NCI-H2029 treated with DMSO at 0.1 percent for 48 hours (cell line): ENCODE results near the gene RABGAP1.

Experiments used
- DNase-seq: peaks from one replicate; lab custom pipeline; 2025; lab: John Stamatoyannopoulos, UW

RABGAP1 gene

DNA sequence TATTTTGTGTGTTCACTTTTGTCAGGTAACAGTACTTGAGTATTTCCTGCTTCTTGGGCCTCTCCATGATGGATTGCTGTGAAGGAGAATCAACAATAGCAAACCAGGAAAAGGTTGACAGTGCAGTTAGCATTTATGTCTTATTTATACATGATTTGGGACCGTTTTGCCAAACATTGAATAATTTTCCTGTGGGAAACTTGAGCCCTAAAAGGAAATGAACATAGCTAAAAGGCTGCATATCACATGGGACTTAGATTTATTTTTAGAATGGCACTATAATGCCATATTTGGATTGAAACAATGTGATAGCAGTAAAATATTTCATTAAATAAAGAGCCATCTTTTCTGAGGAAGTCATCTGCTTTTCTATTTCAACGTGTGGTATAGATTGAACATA is 107.9 kb downstream of the RABGAP1 start:
- DNase-seq: peak; percentile 32

DNA sequence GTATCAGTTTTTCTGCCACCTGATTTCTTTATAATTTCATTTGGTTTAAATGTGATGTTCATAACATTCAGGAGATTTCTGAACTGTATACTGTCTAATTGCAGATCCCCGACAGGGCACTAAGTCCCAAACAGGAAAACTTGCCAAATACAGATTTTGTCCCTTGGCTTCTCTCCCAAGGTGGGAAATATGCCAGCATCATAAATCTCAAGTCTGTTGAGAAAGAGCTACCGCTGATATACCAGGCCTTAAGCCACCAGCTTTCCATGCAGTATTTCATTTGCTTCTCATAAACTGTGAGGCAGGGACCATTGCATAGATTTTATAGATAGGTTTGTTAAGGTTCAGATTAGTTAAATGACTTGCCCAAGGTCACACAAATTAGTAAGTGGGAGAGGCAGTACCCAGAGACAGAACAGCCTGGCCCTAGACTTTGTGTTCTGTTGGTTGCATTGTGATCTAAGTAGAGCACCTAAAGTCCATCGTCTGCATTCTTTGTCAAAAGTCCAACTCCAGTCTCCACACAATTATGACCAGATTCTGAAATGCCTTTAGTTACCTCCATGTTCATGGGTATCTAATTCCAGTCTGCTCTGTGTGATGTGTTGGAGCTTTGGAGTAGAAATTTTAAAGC is 108.9 kb downstream of the RABGAP1 start:
- peak; percentile 32 for DNase-seq

GRCh38 chr9:123053046-123053445 is 112.2 kb downstream of the RABGAP1 start:
- DNase-seq: no peak

DNA sequence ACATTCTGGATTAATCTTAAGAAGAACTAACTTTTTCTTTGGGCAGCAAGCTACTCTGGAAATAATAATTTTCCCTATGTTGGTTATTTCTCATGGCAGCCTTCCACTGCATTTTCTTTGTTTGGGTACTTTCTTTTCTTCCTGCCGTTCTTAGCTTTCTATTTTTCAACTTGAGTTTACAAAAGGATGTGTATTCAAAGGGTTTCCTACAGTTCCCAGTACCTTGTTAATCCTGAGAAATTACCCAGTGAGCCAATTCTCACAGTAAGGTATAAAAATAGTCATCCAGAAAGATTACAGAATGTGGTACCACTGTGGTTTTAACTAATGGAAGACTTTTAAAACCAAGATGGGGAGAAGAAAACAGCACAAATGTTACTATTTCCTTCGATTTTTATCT is 112.9 kb downstream of the RABGAP1 start:
- no peak for DNase-seq

DNA sequence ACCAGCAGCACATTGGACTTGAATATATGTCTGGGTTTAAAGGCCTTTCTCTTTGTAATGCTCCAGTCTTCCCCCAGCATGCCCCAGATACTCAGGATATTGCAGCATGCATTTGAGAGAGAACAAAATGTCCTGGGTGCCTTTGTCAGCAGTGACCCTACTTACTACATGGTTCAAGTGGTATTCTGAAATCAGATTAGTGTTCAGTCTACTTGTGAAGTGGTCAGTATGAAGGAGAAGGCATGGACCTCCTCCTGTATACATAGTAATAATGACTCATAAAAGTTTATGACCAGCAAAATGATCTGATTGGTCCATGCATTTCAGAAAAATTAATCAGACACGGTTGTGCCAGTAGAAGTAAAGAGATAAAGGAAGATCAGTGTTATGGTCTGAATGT is 118.0 kb downstream of the RABGAP1 start:
- no peak for DNase-seq

DNA sequence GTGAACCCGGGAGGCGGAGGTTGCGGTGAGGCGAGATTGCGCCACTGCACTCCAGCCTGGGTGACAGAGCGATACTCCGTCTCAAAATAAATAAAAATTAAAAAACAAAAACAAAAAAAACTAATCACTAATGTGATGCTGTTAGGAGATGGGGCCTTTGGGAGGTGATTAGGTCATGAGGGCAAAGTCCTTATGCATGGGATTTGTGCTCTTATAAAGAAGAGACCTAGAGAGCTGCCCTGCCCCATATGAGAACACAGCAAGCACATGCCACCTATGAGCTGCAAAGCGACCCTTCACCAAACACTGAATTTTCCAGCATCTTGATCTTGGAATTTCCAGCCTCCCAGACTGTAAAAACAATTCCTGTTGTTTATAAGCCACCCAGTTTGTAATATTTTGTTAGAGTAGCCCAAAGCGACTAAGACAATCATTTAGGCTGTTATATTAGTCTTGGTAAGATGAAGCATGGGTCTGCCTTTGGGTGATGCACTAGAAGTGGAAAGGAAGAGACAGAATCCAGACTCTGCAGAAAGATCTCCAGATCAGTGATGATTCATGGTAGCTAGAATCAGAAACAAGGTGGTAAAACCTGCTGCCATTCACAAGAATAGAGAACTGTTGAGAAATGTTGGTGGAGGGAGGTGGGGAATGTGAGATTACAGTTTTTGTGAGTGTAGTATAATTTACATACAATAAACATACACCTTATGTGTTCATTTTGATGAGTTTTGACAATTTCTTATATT is 118.8 kb downstream of the RABGAP1 start:
- no peak for DNase-seq

DNA sequence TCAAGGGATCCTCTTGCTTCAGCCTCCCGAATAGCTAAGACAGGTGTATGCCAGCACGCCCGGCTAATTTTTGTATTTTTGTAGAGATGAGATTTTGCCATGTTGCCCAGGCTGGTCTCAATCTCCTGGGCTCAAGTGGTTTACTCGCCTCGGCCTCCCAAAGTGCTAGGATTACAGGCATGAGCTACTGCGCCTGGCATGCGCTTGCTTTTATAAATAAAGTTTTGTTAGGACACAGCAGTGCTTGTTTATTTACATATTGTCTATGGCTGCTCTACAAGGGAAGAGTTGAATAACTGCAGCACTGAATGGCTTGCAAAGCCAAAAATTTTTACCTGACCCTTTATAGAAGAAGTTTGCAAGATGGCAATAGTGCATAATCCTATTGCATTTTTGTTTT is 120.4 kb downstream of the RABGAP1 start:
- no peak for DNase-seq

- DNase-seq: no peak
These were observed 121.7 kb downstream of the RABGAP1 start for GRCh38 chr9:123062351-123063176.

GRCh38 chr9:123063177-123063598 is 122.4 kb downstream of the RABGAP1 start:
- no peak for DNase-seq

GRCh38 chr9:123063896-123064295 is 123.1 kb downstream of the RABGAP1 start:
- no peak for DNase-seq

GRCh38 chr9:123064716-123065115 is 123.9 kb downstream of the RABGAP1 start:
- DNase-seq: no peak

DNA sequence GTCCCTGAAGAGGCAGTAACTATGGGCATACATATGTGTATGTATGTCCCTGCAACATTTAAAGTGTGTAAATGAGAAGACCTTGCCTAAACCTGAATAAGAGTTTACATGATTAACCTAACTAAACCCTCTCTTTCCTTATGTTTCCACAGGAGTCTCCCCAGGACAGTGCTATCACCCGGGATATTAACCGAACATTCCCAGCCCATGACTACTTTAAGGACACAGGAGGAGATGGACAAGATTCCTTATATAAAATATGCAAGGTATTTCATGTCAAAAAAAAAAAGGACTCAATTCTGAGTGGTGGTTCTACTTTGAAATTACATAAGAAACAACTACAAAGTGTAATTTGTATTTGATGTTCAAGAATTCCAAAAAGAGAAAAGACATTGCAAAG is 124.4 kb downstream of the RABGAP1 start:
- no peak for DNase-seq

- DNase-seq: no peak
These were observed 126.3 kb downstream of the RABGAP1 start for GRCh38 chr9:123067136-123067535.

DNA sequence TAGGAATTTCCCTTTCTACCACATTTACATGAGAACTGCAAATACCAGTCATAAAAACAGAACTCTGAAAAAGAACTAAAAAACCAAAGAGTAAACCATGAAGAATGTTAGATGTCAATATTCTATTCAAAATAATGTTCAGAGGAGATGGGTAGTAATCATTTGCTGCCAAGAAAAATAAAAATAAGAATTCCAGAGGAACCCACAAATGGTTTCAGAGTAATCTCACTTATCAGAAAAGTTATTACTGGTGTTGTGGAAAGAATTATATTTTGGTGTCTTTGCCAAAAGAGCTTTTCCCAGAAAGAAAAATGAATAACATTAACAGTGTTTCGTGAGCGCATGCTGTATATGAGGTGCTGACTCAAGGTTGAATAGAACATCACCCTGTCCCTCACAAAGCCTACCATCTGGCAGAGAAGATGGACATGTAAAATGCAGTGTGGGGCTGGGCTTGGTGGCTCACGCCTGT is 128.2 kb downstream of the RABGAP1 start:
- DNase-seq: no peak

- DNase-seq: no peak
These were observed 129.4 kb downstream of the RABGAP1 start for GRCh38 chr9:123070198-123070597.

- DNase-seq: no peak
These were observed 131.7 kb downstream of the RABGAP1 start for GRCh38 chr9:123072407-123072995.

DNA sequence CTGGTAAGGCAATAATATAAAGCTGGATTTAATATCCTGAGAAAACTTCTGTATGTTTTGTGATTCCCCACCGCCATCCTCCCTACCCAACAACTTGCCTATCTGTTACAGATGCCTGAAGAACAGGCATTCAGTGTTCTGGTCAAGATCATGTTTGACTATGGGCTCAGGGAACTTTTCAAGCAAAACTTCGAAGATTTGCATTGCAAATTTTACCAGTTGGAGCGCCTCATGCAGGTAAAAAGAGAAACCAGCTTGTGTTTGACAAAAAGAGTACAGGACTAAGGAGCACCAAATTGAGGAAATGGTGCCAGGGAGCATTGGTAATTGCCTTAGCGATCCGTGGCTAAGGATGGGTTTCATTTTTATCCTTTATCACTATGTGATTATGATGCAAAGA is 132.6 kb downstream of the RABGAP1 start:
- DNase-seq: no peak

GRCh38 chr9:123073991-123074422 is 133.2 kb downstream of the RABGAP1 start:
- no peak for DNase-seq

DNA sequence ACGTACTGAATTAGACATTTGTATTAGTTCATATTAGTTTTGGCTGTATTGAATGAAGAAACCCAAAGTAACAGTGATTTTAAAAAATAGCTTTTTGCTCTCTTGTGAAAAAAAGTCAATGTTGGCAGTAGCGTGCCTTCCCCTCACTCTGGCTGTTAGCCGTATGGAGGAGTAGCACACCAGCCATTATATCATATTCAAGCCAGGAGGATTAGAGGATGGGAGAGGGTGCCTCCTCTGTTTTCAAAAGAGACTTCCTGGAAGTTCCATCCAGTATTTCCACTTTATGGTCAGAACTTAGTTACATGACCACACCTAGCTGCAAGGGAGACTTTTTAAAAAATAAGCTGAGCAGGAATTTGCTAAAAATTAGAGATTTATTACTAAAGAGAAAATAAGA is 133.8 kb downstream of the RABGAP1 start:
- DNase-seq: no peak

DNA sequence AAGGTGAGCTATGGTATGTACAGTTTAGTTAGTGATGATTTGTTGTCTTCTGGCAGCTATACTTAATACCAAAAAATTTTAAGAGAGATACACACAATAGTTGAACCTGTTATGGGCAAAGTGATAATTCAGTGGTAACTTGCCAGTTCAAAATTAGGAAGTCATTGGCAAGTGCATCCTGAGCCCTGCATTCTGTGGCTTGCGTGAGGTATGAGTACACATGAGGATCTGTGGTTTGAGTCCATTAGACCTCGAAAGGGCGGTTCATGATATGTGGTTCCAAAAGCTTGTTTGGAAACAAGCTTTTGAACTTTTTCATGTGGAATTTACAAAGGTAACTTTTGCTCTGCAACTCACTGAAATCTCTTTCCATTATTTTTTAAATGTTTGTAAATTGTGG is 139.6 kb downstream of the RABGAP1 start:
- DNase-seq: no peak

DNA sequence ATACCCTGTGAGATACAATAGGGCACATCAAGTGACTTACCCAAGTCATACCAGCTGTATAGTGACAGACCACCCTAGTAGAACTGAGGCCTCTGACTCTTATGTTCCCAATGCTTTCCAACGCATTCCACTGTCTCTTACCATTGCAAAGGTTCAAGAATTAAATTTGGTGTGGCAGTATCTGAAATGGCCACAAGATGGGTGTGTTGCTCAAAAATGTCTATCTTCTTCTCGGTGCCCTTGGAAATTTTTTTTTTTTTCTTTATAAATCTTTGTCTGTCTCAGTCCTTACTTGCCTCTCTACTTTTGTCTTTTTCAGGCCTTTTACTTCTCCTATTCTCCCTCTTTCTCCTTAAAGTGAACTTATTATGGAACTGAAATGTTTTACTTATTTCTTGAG is 141.0 kb downstream of the RABGAP1 start:
- no peak for DNase-seq

DNA sequence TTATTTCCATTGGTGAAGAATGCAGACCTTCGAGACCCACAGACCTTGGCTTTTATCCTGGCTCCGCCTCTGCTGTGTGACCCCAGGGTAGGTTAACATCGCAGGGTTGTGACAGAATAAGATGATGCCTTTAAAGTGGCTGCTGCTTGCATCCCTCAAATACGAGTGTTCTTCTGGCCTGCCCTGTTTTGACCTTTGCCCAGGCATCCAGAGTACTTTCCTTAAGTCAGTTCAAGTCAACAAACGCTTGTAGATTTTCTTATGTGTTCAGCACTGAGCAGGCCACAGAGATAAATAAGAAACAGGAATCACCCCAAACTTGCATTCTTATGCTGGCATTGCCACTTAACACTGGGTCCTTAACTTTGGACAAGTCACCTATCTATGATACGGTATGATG is 142.9 kb downstream of the RABGAP1 start:
- no peak for DNase-seq
